Panc1 (cell line): ENCODE results near the gene AGBL1. TPM values are rescaled to one million over a fixed set of nuclear protein-coding genes. Genes with fewer than 3 reads are reported as not detected.

Experiments
- ATAC-seq: fragments of 200-7000 bp; cut with Tn5 transposase; 2 replicates; pipeline ENCODE4 v1.9.1; 2020; ENCODE audit warnings: mild to moderate bottlenecking, moderate library complexity
- BruUV-seq: library from RNA; stranded (reverse); fragments of 400-500 nt; replicated peaks from 2 replicates; lab custom pipeline; 2021; lab: Mats Ljungman, UMichigan
- CTCF ChIA-PET: fragments of 300-600 bp; sonication (Branson Sonifier 250); formaldehyde crosslinking; loops from one replicate; lab custom pipeline; 2022; ENCODE audit warnings: antibody characterized with exemption; lab: Charles Lee
- POLR2A ChIA-PET: fragments of 300-600 bp; sonication (Branson Sonifier 250); formaldehyde crosslinking; loops from one replicate; lab custom pipeline; 2022; ENCODE audit warnings: antibody characterized with exemption; lab: Charles Lee
- DNase-seq: peaks from one replicate; pipeline ENCODE4 v3.0.0-alpha.2; 2010; ENCODE audit warnings: low read depth, low spot score
- H3K27ac ChIP-seq: 2 replicates; pipeline ENCODE4 v1.5.1; 2011; ENCODE audit warnings: mild to moderate bottlenecking, low read length, inconsistent platforms
- H3K27me3 ChIP-seq: fragments of 200-500 bp; sonication (Bioruptor generic); 2 replicates; pipeline ENCODE4 v1.6.0; 2014; ENCODE audit warnings: low read length, inconsistent platforms; ENCODE audit not compliant: control insufficient read depth, insufficient read depth
- H3K36me3 ChIP-seq: fragments of 200-500 bp; sonication (Bioruptor generic); 2 replicates; pipeline ENCODE4 v1.5.1; 2014; ENCODE audit warnings: inconsistent platforms, mild to moderate bottlenecking, low read length, moderate library complexity; ENCODE audit not compliant: control insufficient read depth, insufficient read depth
- H3K4me1 ChIP-seq: 2 replicates; pipeline ENCODE4 v1.5.1; 2011; ENCODE audit warnings: inconsistent platforms, mild to moderate bottlenecking, low read length, moderate library complexity; ENCODE audit not compliant: control insufficient read depth, insufficient read depth
- H3K4me3 ChIP-seq, 2 experiments: 2 replicates each; pipeline ENCODE4 v1.5.1; 2011 to 2012; ENCODE audit warnings: low read depth in 2 of 2, low read length in 2 of 2, mild to moderate bottlenecking in 2 of 2, inconsistent platforms in 1 of 2, moderate library complexity in 1 of 2
- H3K9me3 ChIP-seq: fragments of 200-500 bp; sonication (Bioruptor generic); 2 replicates; pipeline ENCODE4 v1.5.1; 2014; ENCODE audit warnings: low read depth, mild to moderate bottlenecking, inconsistent platforms, low read length, moderate library complexity; ENCODE audit not compliant: control insufficient read depth, insufficient read depth
- CTCF ChIP-seq: fragments of 450-650 bp; IDR thresholded peaks from 2 replicates; pipeline ENCODE4 v1.5.1; 2017; ENCODE audit warnings: mild to moderate bottlenecking
- POLR2AphosphoS5 ChIP-seq: IDR thresholded peaks from 2 replicates; pipeline ENCODE4 v1.6.1; 2012; ENCODE audit warnings: mild to moderate bottlenecking, low read depth, low read length, moderate library complexity
- SIN3A ChIP-seq: IDR thresholded peaks from 2 replicates; pipeline ENCODE4 v1.6.1; 2012; ENCODE audit warnings: low read depth, mild to moderate bottlenecking, low read length, moderate library complexity, borderline replicate concordance; ENCODE audit not compliant: insufficient read depth
- TCF7L2 ChIP-seq: IDR thresholded peaks from 2 replicates; pipeline ENCODE4 v1.6.1; 2011; ENCODE audit warnings: mild to moderate bottlenecking, low read depth, low read length, inconsistent platforms
- in situ Hi-C: cut with HindIII; loops from 2 replicates; pipeline ENCODE4 v1.10.0; 2016; ENCODE audit warnings: low sequenced_read_pairs, low pct_unique_long_range_greater_than_20kb
- intact Hi-C: fragments of 100-400 bp; cut with micrococcal nuclease; formaldehyde crosslinking; loops from one replicate; pipeline ENCODE4 v1.10.0; 2022; ENCODE audit not compliant: unreplicated experiment
- total RNA-seq: library from RNA; stranded (reverse); gene quantifications from one replicate; pipeline ENCODE4 v1.2.1, GENCODE V29; 2021; ENCODE audit not compliant: unreplicated experiment
- TF ChIP-seq, protein P1 (sequence below), 2 experiments: IDR thresholded peaks; 2 replicates each; pipeline ENCODE4 v1.6.1; 2011 to 2012; ENCODE audit warnings: low read depth in 2 of 2, control low read depth in 1 of 2, low read length in 1 of 2, mild to moderate bottlenecking in 1 of 2, moderate library complexity in 1 of 2; ENCODE audit not compliant: insufficient read depth in 1 of 2

Gene AGBL1
- total RNA-seq, 1 experiment from 2014 or later, result not detected

- DNase-seq (no peak), ATAC-seq (no peak)
- Histone ChIP-seq H3K4me3 (no peak overlapping the region), H3K36me3 (no peaks in the 10 kb centered on the region), H3K27me3 (no peaks in the 10 kb centered on the region), H3K9me3 (no peaks in the 10 kb centered on the region), H3K4me1 (no peaks in the 10 kb centered on the region), H3K27ac (no peak overlapping the region)
- ChIA-PET CTCF (no interaction called here), POLR2A (no interaction called here)
- no peak for TF ChIP-seq TCF7L2
- TF ChIP-seq, protein P1, sequence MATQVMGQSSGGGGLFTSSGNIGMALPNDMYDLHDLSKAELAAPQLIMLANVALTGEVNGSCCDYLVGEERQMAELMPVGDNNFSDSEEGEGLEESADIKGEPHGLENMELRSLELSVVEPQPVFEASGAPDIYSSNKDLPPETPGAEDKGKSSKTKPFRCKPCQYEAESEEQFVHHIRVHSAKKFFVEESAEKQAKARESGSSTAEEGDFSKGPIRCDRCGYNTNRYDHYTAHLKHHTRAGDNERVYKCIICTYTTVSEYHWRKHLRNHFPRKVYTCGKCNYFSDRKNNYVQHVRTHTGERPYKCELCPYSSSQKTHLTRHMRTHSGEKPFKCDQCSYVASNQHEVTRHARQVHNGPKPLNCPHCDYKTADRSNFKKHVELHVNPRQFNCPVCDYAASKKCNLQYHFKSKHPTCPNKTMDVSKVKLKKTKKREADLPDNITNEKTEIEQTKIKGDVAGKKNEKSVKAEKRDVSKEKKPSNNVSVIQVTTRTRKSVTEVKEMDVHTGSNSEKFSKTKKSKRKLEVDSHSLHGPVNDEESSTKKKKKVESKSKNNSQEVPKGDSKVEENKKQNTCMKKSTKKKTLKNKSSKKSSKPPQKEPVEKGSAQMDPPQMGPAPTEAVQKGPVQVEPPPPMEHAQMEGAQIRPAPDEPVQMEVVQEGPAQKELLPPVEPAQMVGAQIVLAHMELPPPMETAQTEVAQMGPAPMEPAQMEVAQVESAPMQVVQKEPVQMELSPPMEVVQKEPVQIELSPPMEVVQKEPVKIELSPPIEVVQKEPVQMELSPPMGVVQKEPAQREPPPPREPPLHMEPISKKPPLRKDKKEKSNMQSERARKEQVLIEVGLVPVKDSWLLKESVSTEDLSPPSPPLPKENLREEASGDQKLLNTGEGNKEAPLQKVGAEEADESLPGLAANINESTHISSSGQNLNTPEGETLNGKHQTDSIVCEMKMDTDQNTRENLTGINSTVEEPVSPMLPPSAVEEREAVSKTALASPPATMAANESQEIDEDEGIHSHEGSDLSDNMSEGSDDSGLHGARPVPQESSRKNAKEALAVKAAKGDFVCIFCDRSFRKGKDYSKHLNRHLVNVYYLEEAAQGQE (IDR thresholded peaks at IDR 0.05; ENCODE audit: insufficient read depth in 1 of 2, low read depth in 2 of 2, low read length in 1 of 2), result no peak
- TF ChIP-seq POLR2AphosphoS5, result no peak
- BruUV-seq, result no TSS peak
- intact Hi-C loops, result no loop called here
- in situ Hi-C loops, result no loop called here
Observed at GRCh38 chr15:86553108-86553507, 473.4 kb downstream of the AGBL1 start.

DNA sequence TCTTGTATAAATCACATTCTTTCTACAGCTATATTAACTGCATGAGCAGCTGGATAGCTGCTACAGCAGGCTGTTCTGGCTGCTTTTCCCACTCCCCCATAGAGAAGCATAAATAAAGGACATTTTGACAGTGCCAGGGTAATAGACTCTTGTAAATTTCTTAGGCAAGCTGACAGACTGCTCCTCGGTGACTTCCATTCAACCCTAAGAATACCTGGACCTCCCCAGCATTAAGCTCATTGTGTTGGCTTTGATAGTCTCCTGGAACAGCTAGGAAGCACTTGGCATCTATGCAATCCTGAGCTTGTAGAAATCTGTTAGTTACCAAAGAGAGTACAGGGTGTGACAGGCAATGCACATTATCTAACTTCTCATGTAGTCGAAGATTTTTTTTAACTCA lies 475.4 kb downstream of the AGBL1 start:
- Histone ChIP-seq H3K4me1 (no peaks in the 10 kb centered on the region), H3K27ac (no peak overlapping the region), H3K9me3 (no peaks in the 10 kb centered on the region), H3K36me3 (no peaks in the 10 kb centered on the region), H3K27me3 (no peaks in the 10 kb centered on the region), H3K4me3 (no peak overlapping the region)
- BruUV-seq, result no TSS peak
- DNase-seq (no peak), ATAC-seq (no peak)
- intact Hi-C loops, result no loop called here
- TF ChIP-seq, protein P1 (IDR thresholded peaks at IDR 0.05; ENCODE audit: insufficient read depth in 1 of 2, low read depth in 2 of 2, low read length in 1 of 2), result no peak
- TF ChIP-seq CTCF, result no peak
- no peak for TF ChIP-seq SIN3A
- TF ChIP-seq TCF7L2, result no peak
- TF ChIP-seq POLR2AphosphoS5, result no peak
- CTCF ChIA-PET, result no interaction called here
- POLR2A ChIA-PET, result no interaction called here
- in situ Hi-C loops, result no loop called here
